DMS153 (cell line): Measurements from ENCODE around the gene AGFG2.

Experiments used
- DNase-seq: peaks from one replicate; lab custom pipeline; 2025; lab: John Stamatoyannopoulos, UW

Gene AGFG2

GRCh38 chr7:100585511-100586265, 46.7 kb downstream of the AGFG2 start, which contains the start of gene LRCH4:
LRCH4 (minus strand) TSS chr7:100586129; CDS start chr7:100586100, 29 bp downstream.
- peak; percentile 14 for DNase-seq

GRCh38 chr7:100586266-100587025, 47.4 kb downstream of the AGFG2 start, which contains the start of gene FBXO24:
FBXO24 (plus strand) TSS chr7:100586328; CDS start chr7:100586626, 298 bp downstream.
- peak; percentile 100 for DNase-seq

- no peak for DNase-seq
Measured at GRCh38 chr7:100588438-100588837, 49.4 kb downstream of the AGFG2 start.

GRCh38 chr7:100589341-100589947, 50.4 kb downstream of the AGFG2 start:
- DNase-seq = no peak

GRCh38 chr7:100590077-100590737, 51.2 kb downstream of the AGFG2 start:
- DNase-seq = no peak

- no peak for DNase-seq
Measured at GRCh38 chr7:100591596-100591995, 52.6 kb downstream of the AGFG2 start.

GRCh38 chr7:100595188-100595587, 56.2 kb downstream of the AGFG2 start:
- DNase-seq = no peak

- no peak for DNase-seq
Measured at GRCh38 chr7:100598425-100598824, 59.4 kb downstream of the AGFG2 start.

- DNase-seq = no peak
Measured at GRCh38 chr7:100599911-100600729, 61.1 kb downstream of the AGFG2 start.

- no peak for DNase-seq
Measured at GRCh38 chr7:100600730-100601038, 61.7 kb downstream of the AGFG2 start.

GRCh38 chr7:100602889-100603725, 64.1 kb downstream of the AGFG2 start:
- no peak for DNase-seq

- DNase-seq = no peak
Measured at GRCh38 chr7:100603726-100604027, 64.7 kb downstream of the AGFG2 start.

GRCh38 chr7:100604028-100604975, 65.3 kb downstream of the AGFG2 start:
- peak; percentile 31 for DNase-seq

GRCh38 chr7:100604976-100605911, 66.2 kb downstream of the AGFG2 start:
- no peak for DNase-seq

GRCh38 chr7:100606313-100606712, 67.3 kb downstream of the AGFG2 start:
- DNase-seq = no peak

GRCh38 chr7:100607111-100607510, 68.1 kb downstream of the AGFG2 start:
- no peak for DNase-seq

- DNase-seq = no peak
Measured at GRCh38 chr7:100609958-100610357, 71.0 kb downstream of the AGFG2 start.

- DNase-seq = peak; percentile 99
Measured at GRCh38 chr7:100611983-100612729, 73.2 kb downstream of the AGFG2 start, which contains the start of gene MOSPD3. MOSPD3 (plus strand) TSS chr7:100612540; CDS start chr7:100612792, 252 bp downstream.
